ENCODE measurements around the gene UGT8.

GRCh38 chr4:114607056-114607455, 8.4 kb downstream of the UGT8 start:
- TF ChIP-seq POLR2A (IDR thresholded peaks at IDR 0.05; ENCODE audit: low read length) (no peak), GATA1 (IDR thresholded peaks at IDR 0.05; ENCODE audit: low read depth, low read length) (no peak)

Data from erythroblast (primary cell).